ENCODE data around the gene ZNF892. TPM values are rescaled to one million over a fixed set of nuclear protein-coding genes. Genes with fewer than 3 reads are reported as not detected.

Gene ZNF892
- total and polyA plus RNA-seq, 2 of the 4 experiments (the other 2 are of a cell fraction) = 0.46 to 2.7 TPM

DNA sequence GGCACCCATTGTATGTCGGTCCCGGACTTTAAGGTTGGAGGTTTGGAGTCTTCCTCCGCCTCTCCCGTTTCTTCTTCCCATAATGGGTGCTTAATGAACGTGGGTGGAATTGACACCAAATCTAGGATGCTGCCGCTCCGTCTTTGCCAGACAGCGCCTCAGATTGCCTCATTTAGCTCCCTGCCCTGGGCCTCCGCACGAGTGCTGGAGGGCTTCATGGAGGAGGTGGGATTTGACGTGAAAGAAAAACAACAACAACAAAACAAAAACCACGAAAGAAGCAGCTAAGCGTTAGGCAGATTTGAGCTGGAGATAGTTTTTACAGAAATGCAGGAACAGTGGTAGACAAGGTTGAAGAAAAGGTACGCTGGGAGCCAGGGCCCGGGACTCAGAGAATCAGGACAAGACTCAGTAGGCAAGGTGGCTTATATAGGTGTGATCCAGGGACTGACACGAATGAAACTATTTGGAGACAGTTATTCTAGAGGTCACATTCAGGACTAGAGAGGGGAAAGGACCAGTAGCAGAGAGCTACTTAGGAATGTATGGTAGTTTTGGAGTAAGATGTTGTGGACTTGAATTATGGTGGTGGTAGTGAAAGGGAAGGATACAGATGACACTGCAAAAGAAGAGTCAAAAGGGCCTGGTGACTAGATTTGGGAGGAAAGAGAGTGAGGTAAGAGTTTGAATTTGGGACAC lies 41.1 kb upstream of the ZNF892 start:
- peak overlapping the region; percentile 95 for H3K9ac ChIP-seq (ENCODE audit: low read depth, low read length)
- intact Hi-C loops (cut with micrococcal nuclease) = loop anchor here (5.0 kb wide), 2 partner anchors 41 to 44 kb away; partner anchors contain the start of genes MRPS5 and ZNF892
- CTCF ChIA-PET = no interaction called here

More for the DNA sequence above, 41.1 kb upstream of the ZNF892 start:
- Histone ChIP-seq H3K79me1 (ENCODE audit: low read depth in 1 of 2, low read length in 2 of 2) (peaks cover 19 to 24% of the 10 kb centered on the region in 2 experiments), H2AK9ac (replicated peaks; ENCODE audit: low read depth, low read length, poor library complexity) (peak overlapping the region; percentile 68), H3K23ac (ENCODE audit: low read depth, low read length) (peak overlapping the region; percentile 91), H3K4me2 (ENCODE audit: low read depth, low read length) (peak overlapping the region; percentile 94), H2AK5ac (ENCODE audit: low read depth, low read length) (peak overlapping the region; percentile 41; the same call in 1 of the 2 replicates), H2BK20ac (ENCODE audit: low read depth, low read length) (no peak overlapping the region), H2BK5ac (ENCODE audit: low read depth, low read length, poor library complexity, severe bottlenecking) (peak overlapping the region; percentile 79), H3K18ac (ENCODE audit: low read depth, low read length) (no peak overlapping the region), H4K5ac (ENCODE audit: low read depth, low read length) (peak overlapping the region; percentile 88), H3K9me1 (ENCODE audit: insufficient read depth, low read length) (no peaks in the 10 kb centered on the region), H4K91ac (ENCODE audit: insufficient read depth, low read depth, low read length) (peak overlapping the region; percentile 69; the same call in 1 of the 2 replicates), H3K4me3 (ENCODE audit: insufficient read depth, low read depth, low read length) (peak overlapping the region; percentile 77), H3K4ac (ENCODE audit: low read depth, low read length) (peak overlapping the region; percentile 89), H3K4me1 (ENCODE audit: control insufficient read depth, insufficient read depth, low read length) (no peaks in the 10 kb centered on the region), H4K20me1 (ENCODE audit: insufficient read depth, low read length) (no peaks in the 10 kb centered on the region), H3K27ac (ENCODE audit: insufficient read depth, low read length) (peak overlapping the region; percentile 81), H2BK15ac (ENCODE audit: low read depth, low read length) (no peak overlapping the region), H3K36me3 (ENCODE audit: control insufficient read depth, insufficient read depth, low read length) (no peaks in the 10 kb centered on the region), H3K27me3 (ENCODE audit: control insufficient read depth, insufficient read depth, low read length) (no peaks in the 10 kb centered on the region), H3K56ac (ENCODE audit: extremely low read depth, insufficient read depth, low read length) (peak overlapping the region; percentile 37; the same call in 1 of the 2 replicates), H2BK120ac (ENCODE audit: low read depth, low read length) (no peak overlapping the region), H2AFZ (replicated peaks; ENCODE audit: low read length, poor library complexity) (peak overlapping the region; percentile 100), H4K8ac (ENCODE audit: low read depth in 2 of 2, low read length in 2 of 2) (peak overlapping the region; percentile 95), H3K14ac (replicated peaks; ENCODE audit: low read depth, low read length) (peak overlapping the region; percentile 72), H3K9me3 (ENCODE audit: control insufficient read depth, insufficient read depth, low read length) (no peaks in the 10 kb centered on the region)
- peak; percentile 25 for ATAC-seq (ENCODE audit: low read depth)
- no peak for DNase-seq
- TF ChIP-seq NFE2L2 (IDR thresholded peaks at IDR 0.05; ENCODE audit: low read depth, low read length) (no peak), MAZ (IDR thresholded peaks at IDR 0.05; ENCODE audit: borderline replicate concordance, low read depth, low read length) (no peak), CEBPB (IDR thresholded peaks at IDR 0.05; ENCODE audit: low read depth, low read length) (peak; percentile 47; the same call in 1 of the 2 replicates), MXI1 (IDR thresholded peaks at IDR 0.05; ENCODE audit: borderline replicate concordance, low read depth, low read length) (no peak), FOS (IDR thresholded peaks at IDR 0.05; ENCODE audit: low read depth, low read length) (no peak), BHLHE40 (IDR thresholded peaks at IDR 0.05; ENCODE audit: low read depth, low read length) (no peak), CHD1 (IDR thresholded peaks at IDR 0.05; ENCODE audit: low read depth, low read length) (no peak)
- TF ChIP-seq, protein P1, sequence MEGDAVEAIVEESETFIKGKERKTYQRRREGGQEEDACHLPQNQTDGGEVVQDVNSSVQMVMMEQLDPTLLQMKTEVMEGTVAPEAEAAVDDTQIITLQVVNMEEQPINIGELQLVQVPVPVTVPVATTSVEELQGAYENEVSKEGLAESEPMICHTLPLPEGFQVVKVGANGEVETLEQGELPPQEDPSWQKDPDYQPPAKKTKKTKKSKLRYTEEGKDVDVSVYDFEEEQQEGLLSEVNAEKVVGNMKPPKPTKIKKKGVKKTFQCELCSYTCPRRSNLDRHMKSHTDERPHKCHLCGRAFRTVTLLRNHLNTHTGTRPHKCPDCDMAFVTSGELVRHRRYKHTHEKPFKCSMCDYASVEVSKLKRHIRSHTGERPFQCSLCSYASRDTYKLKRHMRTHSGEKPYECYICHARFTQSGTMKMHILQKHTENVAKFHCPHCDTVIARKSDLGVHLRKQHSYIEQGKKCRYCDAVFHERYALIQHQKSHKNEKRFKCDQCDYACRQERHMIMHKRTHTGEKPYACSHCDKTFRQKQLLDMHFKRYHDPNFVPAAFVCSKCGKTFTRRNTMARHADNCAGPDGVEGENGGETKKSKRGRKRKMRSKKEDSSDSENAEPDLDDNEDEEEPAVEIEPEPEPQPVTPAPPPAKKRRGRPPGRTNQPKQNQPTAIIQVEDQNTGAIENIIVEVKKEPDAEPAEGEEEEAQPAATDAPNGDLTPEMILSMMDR (conservative IDR thresholded peaks at IDR 0.05; ENCODE audit: low read depth, low read length) = no peak
- TF ChIP-seq, protein P2, sequence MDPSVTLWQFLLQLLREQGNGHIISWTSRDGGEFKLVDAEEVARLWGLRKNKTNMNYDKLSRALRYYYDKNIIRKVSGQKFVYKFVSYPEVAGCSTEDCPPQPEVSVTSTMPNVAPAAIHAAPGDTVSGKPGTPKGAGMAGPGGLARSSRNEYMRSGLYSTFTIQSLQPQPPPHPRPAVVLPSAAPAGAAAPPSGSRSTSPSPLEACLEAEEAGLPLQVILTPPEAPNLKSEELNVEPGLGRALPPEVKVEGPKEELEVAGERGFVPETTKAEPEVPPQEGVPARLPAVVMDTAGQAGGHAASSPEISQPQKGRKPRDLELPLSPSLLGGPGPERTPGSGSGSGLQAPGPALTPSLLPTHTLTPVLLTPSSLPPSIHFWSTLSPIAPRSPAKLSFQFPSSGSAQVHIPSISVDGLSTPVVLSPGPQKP (IDR thresholded peaks at IDR 0.05; ENCODE audit: borderline replicate concordance, low read depth, low read length) = no peak
- POLR2A ChIA-PET (ENCODE audit: unreplicated experiment) = no interaction called here
- 72% methylated on average over 2 of the region's 16 CpGs; no CpG with 5 or more reads in 1 of the 2 experiments for WGBS, 2 experiments (ENCODE audit: extremely low coverage in 2 of 2, insufficient read length in 1 of 2)
- no TSS peak for BruUV-seq (replicated peaks)
- in situ Hi-C loops (cut with MboI; ENCODE audit: low sequenced_read_pairs) (no loop called here), dilution Hi-C loops (cut with HindIII; ENCODE audit: low sequenced_read_pairs, unreplicated experiment) (no loop called here)
